ENCODE results near the gene MBD3L3.
"Not testable (repeated sequence)": the region's sequence is repeated elsewhere in the genome, so short reads cannot be mapped to it uniquely, and the experiment has no call there.

GRCh38 chr19:7028790-7029189 lies 29.7 kb downstream of the MBD3L3 start:
- TF ChIP-seq MTA3 (IDR thresholded peaks at IDR 0.05; ENCODE audit: borderline replicate concordance); THAP12 (CRISPR knock-in tag; IDR thresholded peaks at IDR 0.05); BRF1 (IDR thresholded peaks at IDR 0.05; ENCODE audit: borderline replicate concordance, extremely low read depth, insufficient read length): not testable (repeated sequence)

Measured in K562 (cell line).